ENCODE data around the gene SNRPB2. TPM values are rescaled to one million over a fixed set of nuclear protein-coding genes. Genes with fewer than 3 reads are reported as not detected.

The SNRPB2 gene
- total RNA-seq, 4 donors from 2014 or later, result 18.0 to 30.1 (median 20.7) TPM

DNA sequence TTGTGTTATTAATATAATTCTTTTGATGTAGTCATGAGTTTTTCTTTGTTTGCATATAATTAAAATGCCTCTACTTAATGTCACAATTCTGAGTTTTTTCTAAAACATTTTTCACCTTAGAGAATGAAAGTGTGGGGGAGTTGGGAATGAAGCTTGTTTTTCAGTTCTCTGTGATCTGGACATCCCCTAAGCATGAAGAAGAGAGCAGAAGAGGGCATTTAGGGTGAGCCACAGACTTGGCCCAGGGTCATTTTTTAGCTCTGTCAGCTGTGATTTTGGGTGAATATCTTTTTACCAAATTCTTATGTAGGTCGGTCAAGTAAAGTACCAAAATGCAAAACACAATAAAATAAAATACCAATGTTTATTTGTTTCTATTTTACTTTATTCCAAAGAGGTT is 22.3 kb downstream of the SNRPB2 start:
- no peaks in the 10 kb centered on the region for H3K36me3 ChIP-seq
- H3K4me1 ChIP-seq, result no peaks in the 10 kb centered on the region
- DNase-seq (ENCODE audit: low spot score in 2 of 2), result no peak
- no peaks in the 10 kb centered on the region for H3K9me3 ChIP-seq
- H3K4me3 ChIP-seq, result no peak overlapping the region
- TF ChIP-seq POLR2A (IDR thresholded peaks at IDR 0.05) (no peak), EP300 (IDR thresholded peaks at IDR 0.05) (no peak)
- TF ChIP-seq, protein P1, sequence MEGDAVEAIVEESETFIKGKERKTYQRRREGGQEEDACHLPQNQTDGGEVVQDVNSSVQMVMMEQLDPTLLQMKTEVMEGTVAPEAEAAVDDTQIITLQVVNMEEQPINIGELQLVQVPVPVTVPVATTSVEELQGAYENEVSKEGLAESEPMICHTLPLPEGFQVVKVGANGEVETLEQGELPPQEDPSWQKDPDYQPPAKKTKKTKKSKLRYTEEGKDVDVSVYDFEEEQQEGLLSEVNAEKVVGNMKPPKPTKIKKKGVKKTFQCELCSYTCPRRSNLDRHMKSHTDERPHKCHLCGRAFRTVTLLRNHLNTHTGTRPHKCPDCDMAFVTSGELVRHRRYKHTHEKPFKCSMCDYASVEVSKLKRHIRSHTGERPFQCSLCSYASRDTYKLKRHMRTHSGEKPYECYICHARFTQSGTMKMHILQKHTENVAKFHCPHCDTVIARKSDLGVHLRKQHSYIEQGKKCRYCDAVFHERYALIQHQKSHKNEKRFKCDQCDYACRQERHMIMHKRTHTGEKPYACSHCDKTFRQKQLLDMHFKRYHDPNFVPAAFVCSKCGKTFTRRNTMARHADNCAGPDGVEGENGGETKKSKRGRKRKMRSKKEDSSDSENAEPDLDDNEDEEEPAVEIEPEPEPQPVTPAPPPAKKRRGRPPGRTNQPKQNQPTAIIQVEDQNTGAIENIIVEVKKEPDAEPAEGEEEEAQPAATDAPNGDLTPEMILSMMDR (IDR thresholded peaks at IDR 0.05), result no peak
- 71 to 76% methylated on average over 1 of the region's 1 CpG for WGBS, 2 donors
- H3K27ac ChIP-seq, result no peak overlapping the region
- H3K27me3 ChIP-seq, result no peaks in the 10 kb centered on the region

DNA sequence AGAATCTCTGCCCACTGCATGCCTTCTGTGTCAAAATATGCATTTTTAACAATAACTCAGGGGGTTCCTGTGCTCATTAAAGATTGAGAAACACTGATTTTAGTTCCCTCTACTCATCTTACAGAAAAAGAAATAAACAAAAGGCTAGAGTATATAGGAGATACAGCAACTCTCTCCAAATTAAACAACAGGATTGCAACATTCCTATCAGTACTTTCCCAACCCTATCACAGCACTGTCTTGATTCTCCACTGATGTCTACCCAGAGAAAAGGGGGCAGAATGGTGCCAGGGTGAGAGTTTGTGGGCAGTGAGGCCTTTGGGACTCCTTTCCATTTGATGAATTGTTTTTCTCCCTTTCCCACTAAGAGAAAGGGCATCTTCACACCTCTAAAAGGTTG is 23.1 kb downstream of the SNRPB2 start:
- Histone ChIP-seq H3K9me3 (no peaks in the 10 kb centered on the region), H3K4me3 (no peak overlapping the region), H3K27ac (no peak overlapping the region), H3K4me1 (no peaks in the 10 kb centered on the region), H3K36me3 (no peaks in the 10 kb centered on the region), H3K27me3 (no peaks in the 10 kb centered on the region)
- TF ChIP-seq, protein P1 (IDR thresholded peaks at IDR 0.05), result no peak
- TF ChIP-seq EP300 (IDR thresholded peaks at IDR 0.05), result no peak
- no peak for DNase-seq (ENCODE audit: low spot score in 2 of 2)

DNA sequence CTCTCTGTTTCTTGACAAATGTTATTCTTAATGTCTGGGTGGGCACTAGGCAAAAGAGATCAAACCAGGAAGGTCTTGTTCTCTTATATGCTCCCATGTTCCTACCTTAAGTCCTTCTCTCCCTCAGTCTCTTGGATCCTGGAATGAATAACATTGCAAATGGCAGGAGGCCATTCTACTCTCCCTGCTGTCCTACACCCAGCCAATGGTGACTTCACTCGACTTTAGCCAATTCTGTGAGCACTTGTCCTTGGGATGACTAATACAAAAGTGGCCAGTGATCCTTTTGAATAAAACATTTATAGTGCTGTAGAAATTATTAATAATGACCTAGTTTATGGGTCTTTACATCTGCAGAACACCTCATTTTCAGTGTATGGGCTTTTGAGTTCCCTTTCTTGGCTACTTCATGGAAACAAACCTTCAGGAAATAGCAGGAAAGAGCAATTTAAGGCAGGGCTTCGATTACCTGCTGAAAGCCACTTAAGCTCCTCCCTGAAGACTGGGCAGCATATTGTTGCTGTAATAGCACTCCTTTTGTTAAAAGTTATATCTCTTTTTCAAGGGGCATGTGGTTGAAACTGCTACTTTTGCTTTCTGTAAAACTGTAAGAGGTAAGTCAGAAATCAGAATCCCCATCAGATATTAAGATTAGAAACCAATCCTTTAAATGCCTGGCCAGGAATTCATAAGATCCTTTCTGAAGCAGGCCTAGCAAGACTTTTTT is 28.8 kb downstream of the SNRPB2 start:
- 31 to 44% methylated on average over 2 of the region's 2 CpGs for WGBS, 2 donors
- H3K36me3 ChIP-seq, result no peaks in the 10 kb centered on the region
- peak overlapping the region in 3 of 4 donors; percentile 20 to 81 (median 80) for H3K27ac ChIP-seq
- H3K27me3 ChIP-seq, result no peaks in the 10 kb centered on the region
- no peak for TF ChIP-seq EP300 (IDR thresholded peaks at IDR 0.05)
- TF ChIP-seq POLR2A (IDR thresholded peaks at IDR 0.05), result no peak
- TF ChIP-seq, protein P1 (IDR thresholded peaks at IDR 0.05), result no peak
- H3K4me1 ChIP-seq, result peaks cover 0 to 29% (median 10%) of the 10 kb centered on the region in 4 donors
- no peak overlapping the region for H3K4me3 ChIP-seq
- no peak for DNase-seq (ENCODE audit: low spot score in 2 of 2)
- H3K9me3 ChIP-seq, result no peaks in the 10 kb centered on the region

DNA sequence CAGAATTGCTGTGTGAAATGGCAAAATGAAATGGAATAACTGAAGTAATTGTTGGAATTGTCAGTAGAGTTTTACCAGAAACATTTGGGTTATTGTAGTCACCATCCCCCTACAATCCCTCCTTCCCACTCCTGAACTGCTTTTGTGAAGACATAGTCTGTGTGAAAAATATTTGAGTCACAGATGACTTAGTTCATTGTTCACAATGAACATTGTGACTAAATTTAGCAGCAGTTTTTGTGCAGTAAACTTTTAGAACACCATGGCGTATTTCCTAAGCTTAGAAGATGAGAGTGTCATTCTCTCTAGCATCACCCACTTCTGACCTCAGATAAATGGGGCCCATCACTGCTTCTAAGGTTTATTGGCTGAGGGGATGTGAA is 29.3 kb downstream of the SNRPB2 start:
- peak overlapping the region in 2 of 4 donors; percentile 80 to 81 for H3K27ac ChIP-seq
- H3K27me3 ChIP-seq, result no peaks in the 10 kb centered on the region
- H3K9me3 ChIP-seq, result no peaks in the 10 kb centered on the region
- 45% methylated on average over 1 of the region's 1 CpG for WGBS, 2 donors
- peaks cover 0 to 29% (median 10%) of the 10 kb centered on the region in 4 donors for H3K4me1 ChIP-seq
- H3K36me3 ChIP-seq, result no peaks in the 10 kb centered on the region
- TF ChIP-seq POLR2A (IDR thresholded peaks at IDR 0.05) (no peak), EP300 (IDR thresholded peaks at IDR 0.05) (peak in 1 of 2 donors; percentile 36)
- no peak for DNase-seq (ENCODE audit: low spot score in 2 of 2)
- no peak overlapping the region for H3K4me3 ChIP-seq

DNA sequence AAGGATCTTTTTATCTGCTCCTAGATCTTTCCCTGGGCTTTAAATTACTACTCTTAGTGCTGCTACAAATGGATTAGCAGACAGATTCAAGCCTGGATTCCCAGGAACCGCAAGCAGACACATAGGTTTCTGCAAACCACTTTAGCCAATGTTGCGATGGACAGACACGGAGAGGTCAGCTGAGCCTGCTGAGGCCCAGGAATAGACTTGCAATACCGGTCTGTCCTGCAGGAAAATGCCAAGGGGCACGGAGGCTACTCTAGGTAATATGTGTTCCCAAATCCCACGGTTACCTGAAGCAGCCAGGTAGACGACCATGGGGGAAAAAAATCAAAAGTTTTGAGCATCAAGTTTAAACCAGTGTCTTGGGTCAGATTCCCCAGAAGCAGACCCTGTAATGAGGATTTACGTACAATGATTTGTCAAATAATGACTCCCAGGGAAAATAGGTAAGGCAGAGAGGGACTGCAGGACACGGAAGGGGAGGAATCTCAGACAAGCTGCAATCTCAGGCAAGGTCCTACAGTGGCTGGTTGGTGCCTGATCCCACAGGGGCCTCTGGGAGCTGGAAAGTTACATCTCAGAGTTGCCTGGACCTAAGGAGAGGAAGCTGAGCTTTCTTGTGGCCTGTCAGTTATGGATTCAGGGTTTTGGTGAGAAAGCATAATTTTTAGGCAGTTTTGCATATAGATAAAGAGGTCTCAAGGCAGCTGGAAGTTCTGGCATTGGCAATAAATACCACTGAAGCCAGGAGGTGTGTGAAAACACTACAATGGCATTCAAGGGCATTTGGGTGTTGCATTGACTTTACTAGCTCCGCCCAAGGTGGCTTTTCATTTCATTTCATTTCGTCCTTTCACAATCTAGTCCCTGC is 30.8 kb downstream of the SNRPB2 start:
- WGBS, 2 donors, result 55 to 56% methylated on average over 11 of the region's 11 CpGs
- no peak for DNase-seq (ENCODE audit: low spot score in 2 of 2)
- H3K36me3 ChIP-seq, result no peaks in the 10 kb centered on the region
- TF ChIP-seq, protein P1 (IDR thresholded peaks at IDR 0.05), result no peak
- no peaks in the 10 kb centered on the region for H3K27me3 ChIP-seq
- H3K4me3 ChIP-seq, result no peak overlapping the region
- H3K9me3 ChIP-seq, result no peaks in the 10 kb centered on the region
- peak overlapping the region in 2 of 4 donors; percentile 80 to 81 for H3K27ac ChIP-seq
- peaks cover 0 to 29% (median 10%) of the 10 kb centered on the region in 4 donors for H3K4me1 ChIP-seq
